Brain microvascular endothelial cell (primary cell): ENCODE data around the gene DRAP1.

Experiments used
- DNase-seq: peaks from one replicate; pipeline ENCODE4 v3.0.0-alpha.2; 2020
- H3K27ac ChIP-seq: fragments of 250-450 bp; sonication (Bioruptor Pico); 2 replicates; pipeline ENCODE4 v1.5.1; 2020; ENCODE audit warnings: mild to moderate bottlenecking, moderate library complexity
- H3K27me3 ChIP-seq: fragments of 250-450 bp; sonication (Bioruptor Pico); replicated peaks from 2 replicates; pipeline ENCODE4 v1.5.1; 2020; ENCODE audit warnings: mild to moderate bottlenecking
- H3K36me3 ChIP-seq: fragments of 250-450 bp; sonication (Bioruptor Pico); replicated peaks from 2 replicates; pipeline ENCODE4 v1.5.1; 2020; ENCODE audit warnings: mild to moderate bottlenecking
- H3K4me3 ChIP-seq: 2 replicates; pipeline ENCODE4 v1.5.1; 2011; ENCODE audit warnings: low read depth, mild to moderate bottlenecking, control low read depth, low read length, moderate library complexity
- in situ Hi-C: cut with HindIII; loops from 2 replicates; pipeline ENCODE4 v1.10.0; 2017; ENCODE audit warnings: low sequenced_read_pairs, low pct_ligation_motif_present
- TF ChIP-seq, protein P1 (sequence below): IDR thresholded peaks from 2 replicates; pipeline ENCODE4 v1.5.1; 2011; ENCODE audit warnings: low read depth, mild to moderate bottlenecking, moderate library complexity, low read length, control low read depth, inconsistent platforms; ENCODE audit errors: missing control alignments

The DRAP1 gene

DNA sequence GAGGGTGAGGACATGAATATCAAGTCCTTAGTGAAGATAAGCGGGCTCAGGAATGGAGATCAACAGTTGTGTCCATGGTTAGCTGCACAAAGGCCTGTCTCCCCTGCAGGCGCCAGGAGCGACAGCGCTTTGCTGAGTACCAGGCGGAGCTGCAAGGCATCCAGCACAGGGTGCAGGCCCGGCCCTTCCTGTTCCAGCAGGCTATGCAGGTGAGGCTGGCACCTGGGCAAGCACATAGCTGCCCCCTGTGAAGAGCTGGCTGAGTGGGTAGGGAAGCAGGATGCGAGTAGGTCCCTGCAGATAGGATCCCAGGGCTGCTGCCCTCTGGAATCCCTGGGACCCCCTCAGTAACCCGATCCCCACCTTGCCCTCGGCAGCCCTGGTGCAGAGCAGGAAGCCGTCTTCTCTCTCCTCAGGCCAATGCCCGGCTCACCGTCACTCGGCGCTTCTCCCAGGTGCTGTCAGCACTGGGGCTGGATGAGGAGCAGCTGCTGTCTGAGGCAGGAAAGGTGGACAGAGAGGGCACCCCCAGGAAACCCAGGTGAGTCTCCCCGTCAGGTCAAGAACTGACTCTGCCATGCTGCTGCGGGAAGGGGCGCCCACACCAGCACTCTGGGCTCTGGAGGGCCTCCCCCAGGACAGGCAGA lies 39.7 kb downstream of the DRAP1 start:
- Histone ChIP-seq H3K27me3 (no peaks in the 10 kb centered on the region), H3K27ac (no peak overlapping the region), H3K36me3 (peaks cover under 1% of the 10 kb centered on the region), H3K4me3 (no peak overlapping the region)
- no peak for DNase-seq
- TF ChIP-seq, protein P1, sequence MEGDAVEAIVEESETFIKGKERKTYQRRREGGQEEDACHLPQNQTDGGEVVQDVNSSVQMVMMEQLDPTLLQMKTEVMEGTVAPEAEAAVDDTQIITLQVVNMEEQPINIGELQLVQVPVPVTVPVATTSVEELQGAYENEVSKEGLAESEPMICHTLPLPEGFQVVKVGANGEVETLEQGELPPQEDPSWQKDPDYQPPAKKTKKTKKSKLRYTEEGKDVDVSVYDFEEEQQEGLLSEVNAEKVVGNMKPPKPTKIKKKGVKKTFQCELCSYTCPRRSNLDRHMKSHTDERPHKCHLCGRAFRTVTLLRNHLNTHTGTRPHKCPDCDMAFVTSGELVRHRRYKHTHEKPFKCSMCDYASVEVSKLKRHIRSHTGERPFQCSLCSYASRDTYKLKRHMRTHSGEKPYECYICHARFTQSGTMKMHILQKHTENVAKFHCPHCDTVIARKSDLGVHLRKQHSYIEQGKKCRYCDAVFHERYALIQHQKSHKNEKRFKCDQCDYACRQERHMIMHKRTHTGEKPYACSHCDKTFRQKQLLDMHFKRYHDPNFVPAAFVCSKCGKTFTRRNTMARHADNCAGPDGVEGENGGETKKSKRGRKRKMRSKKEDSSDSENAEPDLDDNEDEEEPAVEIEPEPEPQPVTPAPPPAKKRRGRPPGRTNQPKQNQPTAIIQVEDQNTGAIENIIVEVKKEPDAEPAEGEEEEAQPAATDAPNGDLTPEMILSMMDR, result no peak
- in situ Hi-C loops, result no loop called here

DNA sequence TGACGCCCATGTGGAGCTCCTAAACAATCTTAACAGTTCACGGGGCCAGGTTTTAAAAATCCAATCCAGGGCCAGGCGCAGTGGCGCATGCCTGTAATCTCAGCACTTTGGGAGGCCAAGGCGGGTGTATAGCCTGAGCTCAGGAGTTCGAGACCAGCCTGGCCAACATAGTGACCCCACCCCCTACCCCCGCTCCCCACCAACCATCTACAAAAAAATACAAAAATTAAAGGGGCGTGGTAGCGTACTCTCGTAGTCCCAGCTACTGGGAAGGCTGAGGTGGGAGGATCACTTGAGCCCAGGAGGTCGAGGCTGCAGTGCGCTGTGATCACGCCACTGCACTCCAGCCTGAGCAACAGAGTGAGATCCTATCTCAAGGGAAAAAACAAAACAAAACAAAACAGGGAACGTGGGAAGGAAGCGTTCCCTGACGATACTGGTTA lies 41.6 kb downstream of the DRAP1 start:
- Histone ChIP-seq H3K27ac (peak overlapping the region; percentile 84), H3K4me3 (peak overlapping the region; percentile 81), H3K27me3 (no peaks in the 10 kb centered on the region), H3K36me3 (peaks cover 18% of the 10 kb centered on the region)
- DNase-seq, result peak; percentile 6
- TF ChIP-seq, protein P1, result no peak
- in situ Hi-C loops, result no loop called here

DNA sequence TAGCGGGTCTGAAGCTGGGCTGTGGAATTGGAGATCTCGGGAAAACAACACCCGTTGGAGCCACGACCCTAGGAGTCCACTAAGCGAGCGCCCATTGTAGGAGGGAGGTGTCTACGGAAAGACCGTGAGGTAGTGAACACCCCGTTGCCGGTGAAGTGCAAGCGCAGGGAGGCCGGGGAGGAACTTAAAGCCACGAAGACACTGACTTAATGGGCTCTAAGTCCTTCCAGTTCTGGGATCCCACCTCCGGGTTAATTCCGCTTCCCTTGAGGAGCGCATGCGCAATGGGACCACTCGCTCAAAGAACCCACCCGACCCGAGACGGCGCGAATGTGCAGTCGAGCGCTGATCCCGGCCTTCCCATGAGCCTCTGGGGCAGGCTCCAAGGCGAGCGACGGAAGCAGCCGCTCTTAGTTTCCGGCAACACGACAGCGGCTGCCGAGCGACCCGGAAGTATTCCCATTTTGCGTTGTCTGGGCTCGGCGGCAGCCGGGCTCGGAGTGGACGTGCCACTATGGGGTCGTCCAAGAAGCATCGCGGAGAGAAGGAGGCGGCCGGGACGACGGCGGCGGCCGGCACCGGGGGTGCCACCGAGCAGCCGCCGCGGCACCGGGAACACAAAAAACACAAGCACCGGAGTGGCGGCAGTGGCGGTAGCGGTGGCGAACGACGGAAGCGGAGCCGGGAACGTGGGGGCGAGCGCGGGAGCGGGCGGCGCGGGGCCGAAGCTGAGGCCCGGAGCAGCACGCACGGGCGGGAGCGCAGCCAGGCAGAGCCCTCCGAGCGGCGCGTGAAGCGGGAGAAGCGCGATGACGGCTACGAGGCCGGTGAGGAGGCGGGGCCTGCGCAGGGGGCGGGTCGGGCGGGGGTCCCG lies 42.3 kb downstream of the DRAP1 start, which contains the start of gene SART1:
TSS of gene SART1 (plus strand) at position 468 of the 874 bp plus-strand sequence. CDS start at position 515, 47 bp downstream.
- Histone ChIP-seq H3K27ac (peak within 1 kb of the TSS; percentile 84), H3K36me3 (peaks cover 24% of the 10 kb centered on the region), H3K4me3 (peak within 1 kb of the TSS; percentile 81), H3K27me3 (no peaks in the 10 kb centered on the region)
- TF ChIP-seq, protein P1, result no peak
- peak; percentile 97 for DNase-seq
- in situ Hi-C loops, result no loop called here

DNA sequence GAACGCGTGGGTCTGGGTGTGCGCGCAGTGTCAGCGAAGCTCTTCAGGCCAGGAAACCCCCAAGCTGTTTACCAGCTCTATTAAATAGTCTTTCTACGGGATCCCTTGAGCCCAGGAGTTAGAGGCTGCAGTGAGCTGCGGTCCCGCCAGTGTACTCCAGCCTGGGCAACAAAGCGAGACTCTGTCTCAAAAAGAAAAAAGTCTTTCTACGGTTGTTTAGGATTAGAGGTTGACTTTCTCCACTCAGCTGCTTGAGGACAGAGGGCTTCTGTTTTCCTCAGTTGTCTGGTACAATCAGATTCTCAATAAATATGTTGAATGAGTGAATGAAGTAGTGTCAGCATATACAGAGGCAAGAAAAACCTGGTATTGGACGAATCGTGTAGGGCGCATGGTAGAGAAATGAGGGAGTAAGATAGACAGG lies 42.9 kb downstream of the DRAP1 start:
- in situ Hi-C loops, result no loop called here
- TF ChIP-seq, protein P1, result no peak
- no peak for DNase-seq
- Histone ChIP-seq H3K4me3 (peak overlapping the region; percentile 81), H3K27me3 (no peaks in the 10 kb centered on the region), H3K27ac (no peak overlapping the region), H3K36me3 (peaks cover 31% of the 10 kb centered on the region)

DNA sequence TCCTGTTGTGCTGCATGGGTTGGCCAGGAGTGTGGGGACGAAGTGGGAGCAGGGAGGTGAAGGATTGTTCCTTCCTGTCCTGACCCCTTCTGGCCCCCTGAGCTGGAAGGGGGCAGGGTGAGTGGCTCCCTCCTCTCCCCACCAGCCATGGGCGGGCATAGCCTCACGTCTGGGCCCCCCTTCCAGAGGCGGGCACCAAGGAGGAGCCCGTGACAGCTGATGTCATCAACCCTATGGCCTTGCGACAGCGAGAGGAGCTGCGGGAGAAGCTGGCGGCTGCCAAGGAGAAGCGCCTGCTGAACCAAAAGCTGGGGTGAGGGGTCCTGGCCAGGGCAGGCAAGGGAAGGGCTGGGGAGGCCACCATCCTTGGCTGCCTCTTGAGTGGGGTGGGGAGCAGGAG lies 45.7 kb downstream of the DRAP1 start:
- no peaks in the 10 kb centered on the region for H3K27me3 ChIP-seq
- in situ Hi-C loops, result no loop called here
- DNase-seq, result no peak
- TF ChIP-seq, protein P1, result no peak
- H3K27ac ChIP-seq, result no peak overlapping the region
- H3K4me3 ChIP-seq, result no peak overlapping the region
- peaks cover 54% of the 10 kb centered on the region for H3K36me3 ChIP-seq
